GM12878 (cell line): ENCODE results near the gene GADD45A. TPM values are rescaled to one million over a fixed set of nuclear protein-coding genes. Genes with fewer than 3 reads are reported as not detected.

Experiments
- ATAC-seq: fragments of 200-7000 bp; cut with Tn5 transposase; 3 replicates; pipeline ENCODE4 v1.9.1; 2020; ENCODE audit warnings: mild to moderate bottlenecking, moderate library complexity
- BruUV-seq: library from RNA; stranded (reverse); fragments of 400-500 nt; replicated peaks from 2 replicates; lab custom pipeline; 2021; lab: Mats Ljungman, UMichigan
- CTCF ChIA-PET: fragments of 300-600 bp; sonication (Branson Sonifier 250); formaldehyde crosslinking; extraction: SDS; loops from one replicate; lab custom pipeline; 2021; ENCODE audit warnings: inconsistent platforms; lab: Yijun Ruan, JAX
- POLR2A ChIA-PET: fragments of 350-600 bp; formaldehyde crosslinking; extraction: SDS; loops from one replicate; lab custom pipeline; 2021; ENCODE audit warnings: inconsistent platforms; lab: Charles Lee
- RAD21 ChIA-PET: fragments of 300-600 bp; sonication (Branson Sonifier 250); formaldehyde crosslinking; loops from one replicate; lab custom pipeline; 2023; ENCODE audit warnings: antibody characterized with exemption; ENCODE audit not compliant: unreplicated experiment; lab: Charles Lee
- SMC1A ChIA-PET: fragments of 300-600 bp; sonication (Branson Sonifier 250); formaldehyde crosslinking; loops from one replicate; lab custom pipeline; 2023; ENCODE audit not compliant: unreplicated experiment, uncharacterized antibody; lab: Charles Lee
- DNase-seq: peaks from one replicate; pipeline ENCODE4 v3.0.0-alpha.2; 2011; ENCODE audit warnings: low read depth, low spot score
- FAIRE-seq: peaks from 3 replicates; lab custom pipeline; 2011; peaks lifted over from hg19 to GRCh38; lab: Jason Lieb, UNC
- H2AFZ ChIP-seq: 2 replicates; pipeline ENCODE4 v1.6.0; 2011; ENCODE audit warnings: low read depth, low read length, control low read depth; ENCODE audit not compliant: control insufficient read depth
- H3K27ac ChIP-seq: 2 replicates; pipeline ENCODE4 v1.5.1; 2011; ENCODE audit warnings: control low read depth; ENCODE audit not compliant: control insufficient read depth, insufficient read depth
- H3K27me3 ChIP-seq, 2 experiments: replicated peaks in 1 of 2; 2 replicates each; pipeline versions ENCODE4 v1.6.0 to v1.6.1; 2011; ENCODE audit warnings: low read length in 1 of 2; ENCODE audit not compliant: control insufficient read depth in 2 of 2, insufficient read depth in 2 of 2
- H3K36me3 ChIP-seq, 2 experiments: 2 replicates each; pipeline ENCODE4 v1.5.1; 2011; ENCODE audit warnings: low read length in 1 of 2; ENCODE audit not compliant: control insufficient read depth in 2 of 2, insufficient read depth in 2 of 2
- H3K4me1 ChIP-seq: 2 replicates; pipeline ENCODE4 v1.6.1; 2011; ENCODE audit warnings: mild to moderate bottlenecking, low read length, moderate library complexity, mixed read lengths; ENCODE audit not compliant: control insufficient read depth, insufficient read depth
- H3K4me2 ChIP-seq: 2 replicates; pipeline ENCODE4 v1.6.0; 2011; ENCODE audit warnings: control low read depth; ENCODE audit not compliant: control insufficient read depth, insufficient read depth
- H3K4me3 ChIP-seq: fragments of 200-600 bp; sonication (generic); 2 replicates; pipeline ENCODE4 v1.5.1; 2016
- H3K79me2 ChIP-seq: 2 replicates; pipeline ENCODE4 v1.6.0; 2011; ENCODE audit warnings: low read length; ENCODE audit not compliant: control insufficient read depth, insufficient read depth
- H3K9ac ChIP-seq: 2 replicates; pipeline ENCODE4 v1.8.0; 2011; ENCODE audit warnings: low read length, control low read depth, mixed read lengths; ENCODE audit not compliant: control insufficient read depth, insufficient read depth
- H3K9me3 ChIP-seq: replicated peaks from 3 replicates; pipeline ENCODE4 v1.5.1; 2011; ENCODE audit warnings: mild to moderate bottlenecking, low read length; ENCODE audit not compliant: control insufficient read depth, insufficient read depth
- H4K20me1 ChIP-seq: 2 replicates; pipeline ENCODE4 v1.6.0; 2011; ENCODE audit not compliant: control insufficient read depth, insufficient read depth
- BHLHE40 ChIP-seq, 2 experiments: fragments of 450-650 bp in 1 of 2; IDR thresholded peaks; 2 replicates each; pipeline ENCODE4 v1.6.1; 2011 to 2017; ENCODE audit warnings: low read depth in 2 of 2, borderline replicate concordance in 1 of 2, improper control_type of control experiment in 1 of 2, low read length in 1 of 2, mild to moderate bottlenecking in 1 of 2
- MEF2A ChIP-seq: IDR thresholded peaks from 2 replicates; pipeline ENCODE4 v1.6.1; 2011; ENCODE audit warnings: low read depth, mild to moderate bottlenecking, low read length, moderate library complexity; ENCODE audit not compliant: insufficient read depth
- MXI1 ChIP-seq: fragments of 150-350 bp; IDR thresholded peaks from 2 replicates; pipeline ENCODE4 v1.6.1; 2011; ENCODE audit warnings: low read depth, mild to moderate bottlenecking, inconsistent platforms, low read length, improper control_type of control experiment
- NFXL1 ChIP-seq: fragments of 450-650 bp; IDR thresholded peaks from 2 replicates; pipeline ENCODE4 v1.6.1; 2017; ENCODE audit warnings: antibody characterized with exemption, mild to moderate bottlenecking, borderline replicate concordance
- NRF1 ChIP-seq: conservative IDR thresholded peaks from 2 replicates; pipeline ENCODE4 v1.6.1; 2011; ENCODE audit warnings: mild to moderate bottlenecking, low read depth, low read length, improper control_type of control experiment
- PML ChIP-seq: IDR thresholded peaks from 2 replicates; pipeline ENCODE4 v1.6.1; 2012; ENCODE audit warnings: low read length, inconsistent platforms
- POLR2AphosphoS5 ChIP-seq: IDR thresholded peaks from 2 replicates; pipeline ENCODE4 v1.6.1; 2011; ENCODE audit warnings: mild to moderate bottlenecking, low read length, inconsistent platforms
- RAD51 ChIP-seq: fragments of 450-650 bp; IDR thresholded peaks from 2 replicates; pipeline ENCODE4 v1.6.1; 2016; ENCODE audit warnings: moderate library complexity, mild to moderate bottlenecking, inconsistent platforms
- RFX5 ChIP-seq: IDR thresholded peaks from 2 replicates; pipeline ENCODE4 v1.6.1; 2011; ENCODE audit warnings: low read depth, low read length, improper control_type of control experiment
- YY1 ChIP-seq: IDR thresholded peaks from 2 replicates; pipeline ENCODE4 v1.6.1; 2011; ENCODE audit warnings: low read depth, mild to moderate bottlenecking, low read length
- ZNF622 ChIP-seq: fragments of 450-650 bp; IDR thresholded peaks from 2 replicates; pipeline ENCODE4 v1.6.1; 2017; ENCODE audit warnings: mild to moderate bottlenecking, inconsistent platforms
- WGBS: methylation state at CpG from one replicate; pipeline ENCODE4 v1.1.6; 2016; ENCODE audit warnings: low lambda C conversion rate; ENCODE audit not compliant: insufficient replicate concordance, insufficient coverage; ENCODE audit errors: missing lambda C conversion rate; 5-methylcytosine and 5-hydroxymethylcytosine counted together
- in situ Hi-C: fragments of 300-500 bp; cut with MboI; formaldehyde crosslinking; loops from 9 replicates; pipeline ENCODE4 v1.14.3; 2018; ENCODE audit warnings: mixed read lengths
- intact Hi-C: fragments of 100-400 bp; cut with micrococcal nuclease; formaldehyde crosslinking; loops from one replicate; pipeline ENCODE4 v1.14.2; 2022; ENCODE audit not compliant: unreplicated experiment
- polyA plus RNA-seq, 11 experiments: library from polyadenylated mRNA; depleted of rRNA in 4 of 11; unstranded in 6 of 11; stranded (reverse) in 5 of 11; fragments of >200 nt; fragmentation: Nextera tagmentation in 4 of 11; fragmentation: Illumina TruSeq in 1 of 11; extraction: Ambion mirVana in 4 of 11; extraction: Trizol in 1 of 11; gene quantifications; 1 replicate in 1 of 11; 2 replicates in 10 of 11; pipeline versions ENCODE4 v1.2.1 to v1.2.3, GENCODE V29; 2011 to 2016; ENCODE audit warnings: inconsistent platforms in 2 of 11, missing spikeins in 2 of 11, low read depth in 1 of 11
- total RNA-seq, 4 experiments: library from RNA; depleted of rRNA in 3 of 4; stranded (reverse); fragments of >200 nt in 3 of 4; fragmentation: Illumina TruSeq in 1 of 4; extraction: Trizol in 1 of 4; gene quantifications; 2 replicates each; pipeline versions ENCODE4 v1.2.1 to v1.2.3, GENCODE V29; 2013 to 2021
- TF ChIP-seq, protein P1 (sequence below): fragments of 450-650 bp; IDR thresholded peaks from 2 replicates; pipeline ENCODE4 v1.6.1; 2017; ENCODE audit warnings: mild to moderate bottlenecking, low read depth, inconsistent platforms; ENCODE audit not compliant: poor library complexity, severe bottlenecking
- TF ChIP-seq, protein P2 (sequence below): fragments of 450-650 bp; IDR thresholded peaks from 2 replicates; pipeline ENCODE4 v1.6.1; 2017; ENCODE audit warnings: borderline replicate concordance

Gene GADD45A
- total and polyA plus RNA-seq, 10 of the 15 experiments (the other 5 are each of a cell fraction or from before 2014, with no cell fraction given) = 4.7 to 48.9 (median 18.5) TPM

DNA sequence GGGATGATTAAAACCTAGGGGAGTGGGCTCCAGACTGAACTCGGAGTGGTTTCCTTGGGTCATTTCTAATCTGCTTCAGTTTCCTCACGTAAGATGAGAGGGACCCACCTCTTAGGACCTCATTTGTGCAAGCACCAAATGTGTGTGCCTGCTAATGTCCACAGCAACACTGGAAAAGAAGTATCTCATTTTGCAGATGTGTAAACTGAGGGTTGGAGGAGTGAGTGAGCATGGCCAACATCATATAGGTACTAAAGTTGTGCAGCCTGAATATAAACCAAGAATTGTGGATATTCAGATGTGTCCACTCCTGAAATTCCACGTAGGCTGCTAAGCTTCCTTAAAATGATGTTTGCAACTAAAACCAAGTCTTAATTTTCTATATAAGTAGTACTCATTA, 51.7 kb downstream of the GADD45A start:
- H3K27ac ChIP-seq = peak overlapping the region; percentile 79
- ChIA-PET SMC1A (interaction anchor here (0.8 to 14.7 kb wide), 9 partner anchors 10 to 53 kb away, joined by 3 to 227 read pairs (median 7); partner anchors contain the start of gene GADD45A), CTCF (interaction anchor here (0.8 to 5.7 kb wide), 9 partner anchors 10 to 522 kb away, joined by 3 to 33 read pairs (median 4); no protein-coding TSS in a partner anchor), POLR2A (interaction anchor here (0.8 to 1.6 kb wide), 6 partner anchors 9 to 98 kb away, joined by 3 to 8 read pairs (median 4); partner anchors contain the start of gene GADD45A), RAD21 (interaction anchor here (0.7 to 2.9 kb wide), 6 partner anchors 9 to 201 kb away, joined by 3 to 14 read pairs (median 4); no protein-coding TSS in a partner anchor)
- no peaks in the 10 kb centered on the region for H4K20me1 ChIP-seq
- in situ Hi-C loops (no loop called here), intact Hi-C loops (loop anchor here (2.0 kb wide), 1 partner anchor 24 kb away; no protein-coding TSS in a partner anchor)
- H3K9me3 ChIP-seq = no peaks in the 10 kb centered on the region
- 69% methylated on average over 3 of the region's 3 CpGs for WGBS
- ATAC-seq (no peak; the same call in 2 of the 3 replicates), DNase-seq (no peak), FAIRE-seq (no peak)
- H3K9ac ChIP-seq = peak overlapping the region; percentile 22; the same call in 1 of the 2 replicates
- no peaks in the 10 kb centered on the region for H3K36me3 ChIP-seq
- no peak for TF ChIP-seq RFX5
- TF ChIP-seq RAD51 = no peak
- no peak for TF ChIP-seq YY1
- H3K4me2 ChIP-seq = peak overlapping the region; percentile 70
- peak overlapping the region; percentile 42; the same call in 1 of the 2 replicates for H3K4me3 ChIP-seq
- H2AFZ ChIP-seq = peak overlapping the region; percentile 88
- no TSS peak for BruUV-seq
- no peaks in the 10 kb centered on the region for H3K79me2 ChIP-seq
- H3K4me1 ChIP-seq = peaks cover 35% of the 10 kb centered on the region
- H3K27me3 ChIP-seq = no peaks in the 10 kb centered on the region

DNA sequence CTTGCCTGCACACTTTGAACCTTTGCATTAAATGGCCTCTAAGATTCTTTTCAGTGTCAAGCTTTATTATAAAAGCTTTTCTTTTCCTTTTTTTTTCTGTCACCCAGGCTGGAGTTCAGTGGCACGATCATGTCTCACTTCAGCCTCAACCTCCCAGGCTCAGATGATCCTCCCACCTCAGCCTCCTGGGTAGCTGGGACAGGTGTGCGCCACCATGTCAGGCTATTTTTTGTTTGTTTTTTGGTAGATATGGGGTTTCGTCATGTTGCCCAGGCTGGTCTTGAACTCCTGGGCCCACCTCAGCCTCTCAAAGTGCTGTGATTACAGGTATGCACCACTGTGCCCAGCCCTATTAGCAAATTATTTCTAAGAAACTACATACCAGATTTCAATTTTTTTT, 52.9 kb downstream of the GADD45A start:
- no peak for DNase-seq
- no peak overlapping the region for H3K9ac ChIP-seq
- H3K36me3 ChIP-seq = no peaks in the 10 kb centered on the region
- no peaks in the 10 kb centered on the region for H3K79me2 ChIP-seq
- FAIRE-seq = no peak
- in situ Hi-C loops = no loop called here
- ChIA-PET POLR2A (interaction anchor here (0.6 to 1.6 kb wide), 8 partner anchors 8 to 97 kb away, joined by 3 to 8 read pairs (median 3); partner anchors contain the start of gene GADD45A), CTCF (interaction anchor here (0.9 to 5.7 kb wide), 9 partner anchors 9 to 176 kb away, joined by 3 to 33 read pairs (median 5); no protein-coding TSS in a partner anchor), SMC1A (interaction anchor here (0.8 to 14.7 kb wide), 12 partner anchors 8 to 55 kb away, joined by 3 to 227 read pairs (median 6); partner anchors contain the start of gene GADD45A), RAD21 (interaction anchor here (0.7 to 2.9 kb wide), 6 partner anchors 10 to 51 kb away, joined by 3 to 14 read pairs (median 6); no protein-coding TSS in a partner anchor)
- H3K9me3 ChIP-seq = no peaks in the 10 kb centered on the region
- intact Hi-C loops = loop anchor here (2.0 kb wide), 1 partner anchor 23 kb away; no protein-coding TSS in a partner anchor
- no peak overlapping the region for H3K4me3 ChIP-seq
- H2AFZ ChIP-seq = no peak overlapping the region
- no peak for ATAC-seq
- no peak overlapping the region for H3K27ac ChIP-seq
- no peaks in the 10 kb centered on the region for H3K27me3 ChIP-seq
- H3K4me1 ChIP-seq = peaks cover 33% of the 10 kb centered on the region
- no peaks in the 10 kb centered on the region for H4K20me1 ChIP-seq
- H3K4me2 ChIP-seq = no peak overlapping the region
- 96% methylated on average over 3 of the region's 3 CpGs for WGBS
- BruUV-seq = no TSS peak
- no peak for TF ChIP-seq BHLHE40 (IDR thresholded peaks at IDR 0.05; ENCODE audit: borderline replicate concordance in 1 of 2, low read depth in 2 of 2, low read length in 1 of 2)
- no peak for TF ChIP-seq ZNF622
- no peak for TF ChIP-seq MXI1
- TF ChIP-seq NFXL1 = no peak
- no peak for TF ChIP-seq POLR2AphosphoS5
- TF ChIP-seq MEF2A = no peak
- no peak for TF ChIP-seq PML
- TF ChIP-seq, protein P1, sequence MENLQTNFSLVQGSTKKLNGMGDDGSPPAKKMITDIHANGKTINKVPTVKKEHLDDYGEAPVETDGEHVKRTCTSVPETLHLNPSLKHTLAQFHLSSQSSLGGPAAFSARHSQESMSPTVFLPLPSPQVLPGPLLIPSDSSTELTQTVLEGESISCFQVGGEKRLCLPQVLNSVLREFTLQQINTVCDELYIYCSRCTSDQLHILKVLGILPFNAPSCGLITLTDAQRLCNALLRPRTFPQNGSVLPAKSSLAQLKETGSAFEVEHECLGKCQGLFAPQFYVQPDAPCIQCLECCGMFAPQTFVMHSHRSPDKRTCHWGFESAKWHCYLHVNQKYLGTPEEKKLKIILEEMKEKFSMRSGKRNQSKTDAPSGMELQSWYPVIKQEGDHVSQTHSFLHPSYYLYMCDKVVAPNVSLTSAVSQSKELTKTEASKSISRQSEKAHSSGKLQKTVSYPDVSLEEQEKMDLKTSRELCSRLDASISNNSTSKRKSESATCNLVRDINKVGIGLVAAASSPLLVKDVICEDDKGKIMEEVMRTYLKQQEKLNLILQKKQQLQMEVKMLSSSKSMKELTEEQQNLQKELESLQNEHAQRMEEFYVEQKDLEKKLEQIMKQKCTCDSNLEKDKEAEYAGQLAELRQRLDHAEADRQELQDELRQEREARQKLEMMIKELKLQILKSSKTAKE = no peak
- no peak for TF ChIP-seq NRF1
- TF ChIP-seq, protein P2, sequence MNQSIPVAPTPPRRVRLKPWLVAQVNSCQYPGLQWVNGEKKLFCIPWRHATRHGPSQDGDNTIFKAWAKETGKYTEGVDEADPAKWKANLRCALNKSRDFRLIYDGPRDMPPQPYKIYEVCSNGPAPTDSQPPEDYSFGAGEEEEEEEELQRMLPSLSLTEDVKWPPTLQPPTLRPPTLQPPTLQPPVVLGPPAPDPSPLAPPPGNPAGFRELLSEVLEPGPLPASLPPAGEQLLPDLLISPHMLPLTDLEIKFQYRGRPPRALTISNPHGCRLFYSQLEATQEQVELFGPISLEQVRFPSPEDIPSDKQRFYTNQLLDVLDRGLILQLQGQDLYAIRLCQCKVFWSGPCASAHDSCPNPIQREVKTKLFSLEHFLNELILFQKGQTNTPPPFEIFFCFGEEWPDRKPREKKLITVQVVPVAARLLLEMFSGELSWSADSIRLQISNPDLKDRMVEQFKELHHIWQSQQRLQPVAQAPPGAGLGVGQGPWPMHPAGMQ = no peak
